NCI-H1694 (cell line): ENCODE data around the gene WDR1.
"Not testable (repeated sequence)": the region's sequence is repeated elsewhere in the genome, so short reads cannot be mapped to it uniquely, and the experiment has no call there.

Experiments
- DNase-seq: peaks from one replicate; lab custom pipeline; 2025; lab: John Stamatoyannopoulos, UW

The WDR1 gene

DNA sequence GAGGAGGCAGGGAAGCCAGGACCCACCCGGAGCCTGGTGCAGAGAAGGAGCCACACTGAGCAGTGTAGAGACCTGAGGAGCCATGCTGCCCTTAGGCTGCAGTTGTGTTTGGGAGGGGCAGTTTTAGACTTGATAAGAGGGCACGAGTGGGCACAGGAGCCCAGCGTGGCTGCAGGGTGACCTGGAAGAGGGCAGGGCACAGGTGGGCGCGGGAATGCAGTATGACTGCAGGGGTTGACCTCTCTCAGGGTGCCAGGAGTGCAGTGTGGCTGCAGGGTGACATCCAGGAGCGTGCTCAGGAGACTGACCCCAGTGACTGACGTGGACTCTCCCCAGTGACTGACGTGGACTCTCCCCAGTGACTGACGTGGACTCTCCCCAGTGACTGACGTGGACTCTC lies 14.6 kb upstream of the WDR1 start:
- DNase-seq: no peak

GRCh38 chr4:10130178-10130888 lies 13.7 kb upstream of the WDR1 start:
- no peak for DNase-seq

DNA sequence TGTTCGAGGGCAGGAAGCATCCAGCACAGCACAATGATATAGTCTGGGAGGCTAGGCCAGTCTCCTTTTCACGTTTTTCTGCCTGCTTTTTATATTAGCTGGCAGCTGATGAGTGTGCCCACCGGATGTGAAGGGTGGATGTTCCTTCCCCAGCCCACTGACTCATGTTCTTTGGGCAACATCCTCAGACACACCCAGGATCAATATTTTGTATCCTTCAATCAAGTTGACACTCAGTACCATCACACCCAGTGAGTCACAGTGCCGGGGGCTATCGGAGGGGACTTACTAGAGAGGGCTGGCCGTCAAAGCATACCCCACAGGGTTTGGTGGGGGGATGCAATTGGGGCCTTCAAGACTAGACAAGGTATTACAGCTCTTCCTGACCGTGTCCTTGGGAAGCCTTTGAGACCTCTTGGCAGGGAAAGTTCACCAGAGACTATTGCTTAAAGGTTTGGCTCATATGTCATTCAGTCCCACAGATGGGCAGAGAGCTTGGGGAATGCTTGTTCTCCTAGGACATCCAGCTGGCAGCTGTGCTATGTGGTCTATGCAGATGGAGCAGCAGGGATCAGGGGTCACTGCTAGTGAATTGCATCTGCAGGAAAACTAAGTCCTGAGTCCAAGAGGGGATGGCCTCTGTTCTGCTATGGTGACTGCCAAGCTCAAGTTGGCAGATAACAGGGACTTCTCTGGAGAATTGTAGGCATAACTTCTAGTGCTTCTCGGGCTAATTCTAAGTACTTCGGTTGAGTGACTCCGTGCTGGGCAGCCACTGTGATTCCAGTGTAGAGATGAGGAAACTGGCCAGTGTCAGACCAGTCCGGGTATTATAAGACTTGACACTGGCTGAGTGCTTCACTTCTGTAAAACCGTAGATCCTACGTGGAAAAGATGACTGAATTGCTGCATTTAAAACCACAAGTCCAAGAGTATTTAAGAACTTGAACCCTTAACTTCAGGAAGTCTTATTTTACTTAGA lies 12.9 kb upstream of the WDR1 start:
- no peak for DNase-seq

DNA sequence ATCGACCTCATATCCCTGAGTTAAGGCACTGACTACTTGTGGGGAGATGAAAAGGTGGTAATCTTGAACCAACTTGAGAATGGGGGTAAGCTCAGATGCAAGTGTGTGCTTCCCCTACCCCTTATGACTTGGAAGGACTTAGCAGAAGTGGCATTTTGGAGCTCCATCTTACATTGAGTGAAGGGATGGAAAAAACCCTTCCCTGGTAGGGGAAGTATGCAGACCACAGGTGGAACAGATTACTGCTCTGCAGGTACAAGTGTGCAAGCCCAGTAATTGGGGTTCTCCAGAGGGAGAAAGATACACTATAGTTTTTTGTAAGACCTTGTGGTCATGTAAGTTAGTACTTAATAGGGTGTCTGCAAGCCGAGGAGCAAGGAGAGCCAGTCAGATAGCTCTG lies 12.2 kb upstream of the WDR1 start:
- DNase-seq: no peak

GRCh38 chr4:10127531-10127930 lies 10.9 kb upstream of the WDR1 start:
- DNase-seq: not testable (repeated sequence)

DNA sequence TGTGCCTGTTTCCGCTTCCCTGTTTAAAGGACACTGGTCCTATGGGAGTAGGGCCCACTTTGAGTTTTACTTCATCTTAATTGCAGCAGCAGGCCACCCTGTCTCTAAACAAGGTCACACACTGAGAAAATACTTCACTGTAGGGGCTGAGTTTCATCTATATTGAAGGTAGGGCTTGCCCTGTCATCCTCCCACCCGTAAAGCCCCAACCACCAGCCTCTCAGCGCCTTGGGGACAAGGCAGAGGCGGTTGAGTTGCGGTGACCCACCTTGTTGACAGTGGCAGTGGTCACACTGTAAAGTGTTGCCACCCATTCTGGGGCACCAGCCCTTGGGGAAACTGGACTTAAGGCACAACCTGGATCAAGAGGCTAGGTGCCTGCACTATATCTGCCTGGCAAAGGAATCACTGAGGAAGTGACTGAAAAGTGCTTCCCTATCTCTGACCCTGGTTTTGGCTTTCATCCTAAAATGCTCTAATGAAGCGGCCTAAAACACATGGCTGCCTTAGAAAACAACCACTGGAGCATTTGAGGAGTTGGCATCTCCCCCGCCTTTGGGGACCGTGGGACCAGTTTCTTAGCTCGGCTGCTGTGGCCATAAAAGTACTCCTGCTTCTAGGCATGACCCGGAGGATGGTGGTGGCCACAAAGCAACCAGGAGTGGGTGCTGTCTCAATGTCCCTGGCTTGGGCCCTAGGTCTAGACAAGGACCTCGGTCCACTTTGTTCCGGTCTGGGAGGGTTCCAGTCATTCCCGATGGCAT lies 7.8 kb upstream of the WDR1 start:
- no peak for DNase-seq

- no peak for DNase-seq
Observed at GRCh38 chr4:10123227-10124101, 6.9 kb upstream of the WDR1 start.

DNA sequence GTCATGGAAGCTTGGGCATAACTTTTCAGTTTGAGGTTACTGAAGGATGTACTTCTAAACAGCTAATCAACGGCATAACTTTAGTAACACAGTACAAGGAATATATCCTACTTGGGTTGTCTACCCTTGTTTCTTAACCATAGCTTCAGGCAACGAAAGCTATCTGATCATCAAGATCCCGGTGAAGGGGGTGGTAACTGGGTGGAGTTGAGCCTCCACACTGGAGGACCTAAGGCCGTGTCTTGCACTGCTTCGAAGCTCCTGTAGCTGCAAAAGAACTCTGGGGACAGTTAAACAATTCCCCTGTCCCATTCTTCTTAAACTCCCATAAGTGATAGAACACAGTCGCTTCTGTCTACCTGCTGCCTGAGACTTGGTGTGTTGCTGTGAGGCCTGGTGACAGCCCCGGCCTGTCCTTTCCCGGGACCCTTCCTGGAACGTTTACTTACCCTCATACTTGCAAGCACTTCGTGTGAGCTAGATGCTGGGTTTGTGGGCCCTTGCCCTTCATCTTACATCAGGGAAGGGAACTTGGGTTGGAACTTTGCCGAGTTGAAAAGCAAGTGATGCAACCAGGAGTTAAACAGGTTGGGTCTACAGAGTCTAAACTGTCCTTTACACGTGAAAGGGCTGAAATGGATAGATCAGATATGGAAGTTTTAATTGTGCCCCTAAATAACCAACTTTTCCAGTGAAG lies 5.8 kb upstream of the WDR1 start:
- no peak for DNase-seq

DNA sequence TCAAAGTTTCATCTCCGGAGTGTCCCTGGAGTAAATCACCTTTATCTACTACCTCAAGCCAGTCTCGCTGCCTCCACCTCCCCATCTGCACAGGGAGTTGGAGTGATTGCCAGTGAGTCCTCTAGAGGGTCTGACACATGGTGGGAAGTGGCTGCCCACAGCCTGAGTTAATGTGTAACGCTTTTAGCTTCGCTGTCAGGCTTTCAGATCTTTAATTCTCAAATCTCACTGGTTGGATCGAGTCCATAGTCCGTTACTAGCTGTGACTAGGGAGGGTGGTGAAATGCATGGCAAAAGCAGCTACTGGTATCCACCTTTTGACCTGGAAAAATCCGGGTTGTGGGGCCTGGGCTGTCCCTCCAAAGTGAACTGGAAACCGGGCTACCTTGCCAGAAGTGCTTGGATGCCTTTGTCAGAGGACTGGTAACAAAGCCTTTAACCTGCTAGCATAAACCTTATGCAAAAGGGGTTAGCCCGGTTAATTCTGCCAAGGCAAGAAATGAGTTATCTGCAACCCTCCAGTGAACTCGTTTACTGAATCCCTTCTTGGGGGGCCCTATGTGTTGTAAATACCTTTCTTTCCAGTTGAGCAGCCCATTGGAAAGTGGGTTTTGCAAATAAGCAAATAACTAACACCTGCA lies 5.1 kb upstream of the WDR1 start:
- no peak for DNase-seq

DNA sequence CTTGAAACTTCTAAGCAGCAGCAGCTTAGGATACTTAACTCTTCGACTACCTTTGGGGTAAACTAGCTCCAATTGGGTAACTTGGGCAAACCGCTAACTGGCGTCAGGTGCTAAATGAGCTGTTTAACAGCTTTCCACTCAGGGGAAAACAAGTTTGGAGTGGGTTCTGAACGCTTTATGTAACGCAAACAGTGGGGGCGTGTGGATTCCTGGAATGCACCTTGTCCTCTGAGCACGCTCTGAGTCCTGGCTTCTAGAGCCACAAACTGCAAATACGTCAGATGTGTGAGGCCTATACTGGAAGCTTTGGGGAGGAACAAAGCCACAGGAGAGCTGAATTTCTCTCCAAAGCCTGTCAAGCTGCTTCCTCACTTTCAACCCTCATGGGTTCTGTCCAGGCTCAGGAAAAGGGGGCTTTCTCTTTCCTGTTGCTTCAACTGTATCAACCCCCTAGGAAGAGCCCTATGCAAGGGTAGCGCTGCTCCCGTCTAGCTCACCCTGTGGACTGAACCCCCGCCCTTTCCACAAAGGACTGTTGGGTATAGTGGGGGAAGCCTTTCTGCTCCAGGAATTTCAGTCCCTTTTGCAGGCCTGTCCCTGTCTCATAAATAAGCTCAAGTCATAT lies 4.5 kb upstream of the WDR1 start:
- DNase-seq: no peak

- no peak for DNase-seq
Observed at GRCh38 chr4:10119773-10120172, 3.2 kb upstream of the WDR1 start.

DNA sequence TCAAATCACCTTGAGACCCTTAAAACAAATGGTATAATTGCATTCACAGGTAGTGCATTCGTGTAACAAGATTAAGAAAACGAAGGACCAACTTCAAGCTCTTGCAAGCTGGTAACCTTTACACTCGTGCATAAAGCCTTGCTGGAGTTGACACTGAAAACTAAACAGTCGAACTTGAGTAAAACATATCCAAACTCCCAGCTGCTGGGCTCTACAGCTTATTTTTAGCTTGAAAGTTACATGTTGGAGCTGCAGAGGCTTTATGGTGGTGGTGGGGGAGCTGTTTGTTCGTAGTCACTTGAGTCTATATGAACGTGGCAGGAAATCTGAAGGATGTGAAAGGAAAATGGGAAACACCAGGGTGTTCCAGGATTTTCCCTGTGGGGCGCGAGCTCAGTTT lies 2.7 kb upstream of the WDR1 start:
- no peak for DNase-seq

- no peak for DNase-seq
Observed at GRCh38 chr4:10118048-10119004, 1.7 kb upstream of the WDR1 start.

GRCh38 chr4:10117359-10118047 lies 904 bp upstream of the WDR1 start:
- DNase-seq: no peak

- no peak for DNase-seq
Observed at GRCh38 chr4:10115797-10116568, 616 bp downstream of the WDR1 start.

DNA sequence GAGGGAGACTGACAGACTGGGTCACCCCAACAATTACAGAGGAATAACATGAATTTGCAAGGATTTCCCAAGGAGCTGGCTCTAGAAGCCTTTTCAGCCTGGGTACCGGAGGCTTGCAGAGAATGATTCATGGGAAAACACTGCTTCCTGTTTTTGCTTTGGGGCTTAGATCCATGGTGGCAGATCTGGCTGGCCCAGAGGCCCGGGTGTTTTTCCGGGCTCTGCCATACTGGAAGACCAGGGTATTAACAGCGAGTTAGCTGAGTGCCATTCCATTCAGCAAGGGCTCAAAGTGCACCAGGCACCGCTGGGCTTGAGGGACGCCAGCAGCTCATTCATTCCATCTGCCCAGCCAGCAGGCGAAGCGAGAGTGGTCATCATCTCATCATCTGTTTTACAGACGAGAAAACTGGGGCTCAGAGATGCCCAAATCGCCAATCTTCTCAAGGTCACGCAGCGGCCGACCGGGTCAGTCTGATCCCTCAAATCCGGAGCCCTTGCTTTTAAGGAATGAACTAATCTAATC lies 1.3 kb downstream of the WDR1 start:
- no peak for DNase-seq

DNA sequence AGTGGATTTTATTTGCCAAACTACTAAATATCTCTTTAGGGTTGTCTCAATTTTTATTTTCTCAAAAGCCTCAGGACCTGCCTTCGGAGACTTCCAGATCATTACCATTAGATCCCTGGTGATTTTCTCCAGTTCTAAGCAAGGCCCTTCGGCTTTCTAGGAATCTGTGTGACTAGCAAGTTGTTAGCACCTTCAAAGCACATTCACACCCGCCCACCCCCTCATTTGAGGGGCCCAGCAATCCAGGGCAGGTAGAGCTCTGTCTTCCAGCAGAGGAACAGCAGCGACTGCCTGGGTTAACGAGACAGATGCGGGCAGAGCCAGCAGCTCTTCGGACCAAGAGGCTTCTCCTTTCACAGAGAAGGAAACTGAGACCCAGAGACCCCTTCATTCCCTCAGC lies 2.0 kb downstream of the WDR1 start:
- DNase-seq: no peak
